ENCODE measurements around the gene RAB30. TPM values are rescaled to one million over a fixed set of nuclear protein-coding genes. Genes with fewer than 3 reads are reported as not detected.
"Not testable (repeated sequence)": the region's sequence is repeated elsewhere in the genome, so short reads cannot be mapped to it uniquely, and the experiment has no call there.

Gene RAB30
- total RNA-seq, 1 donor from 2014 or later, result 10.3 TPM

DNA sequence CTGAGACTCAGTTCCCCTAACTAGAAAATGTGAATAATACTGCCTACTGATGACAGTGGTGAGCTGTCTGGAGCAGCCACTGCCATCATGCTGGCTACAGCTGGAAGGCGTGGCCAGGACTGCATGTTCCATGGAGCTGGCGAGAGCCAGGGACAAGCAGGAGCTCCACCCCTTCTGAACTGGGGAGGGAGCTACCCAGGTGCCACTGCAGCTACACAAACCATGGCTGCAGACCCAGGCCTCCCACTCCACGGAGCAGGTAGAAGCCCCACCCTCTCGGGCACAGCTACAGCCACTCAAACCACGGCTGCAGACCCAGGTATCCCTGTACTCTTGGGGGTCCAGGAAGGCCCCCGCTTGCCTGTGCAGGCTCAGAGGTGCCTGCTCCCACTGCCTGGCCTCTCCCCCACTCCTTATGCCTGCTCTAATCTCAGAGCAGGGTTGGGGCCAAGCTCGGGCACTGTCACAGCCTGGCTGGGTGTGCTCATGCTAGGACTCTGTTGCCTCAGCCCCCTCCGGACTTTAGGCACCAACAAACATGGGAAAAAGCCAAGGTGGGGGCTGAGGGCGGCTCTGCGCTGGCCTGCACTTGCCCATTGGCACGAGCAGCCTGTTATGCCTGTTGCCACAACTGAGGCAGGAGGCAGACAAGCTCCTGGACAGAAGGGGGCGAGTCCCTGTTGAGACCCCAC lies 51.7 kb downstream of the RAB30 start:
- H3K9me3 Mint-ChIP-seq, result peaks cover 13% of the 10 kb centered on the region

DNA sequence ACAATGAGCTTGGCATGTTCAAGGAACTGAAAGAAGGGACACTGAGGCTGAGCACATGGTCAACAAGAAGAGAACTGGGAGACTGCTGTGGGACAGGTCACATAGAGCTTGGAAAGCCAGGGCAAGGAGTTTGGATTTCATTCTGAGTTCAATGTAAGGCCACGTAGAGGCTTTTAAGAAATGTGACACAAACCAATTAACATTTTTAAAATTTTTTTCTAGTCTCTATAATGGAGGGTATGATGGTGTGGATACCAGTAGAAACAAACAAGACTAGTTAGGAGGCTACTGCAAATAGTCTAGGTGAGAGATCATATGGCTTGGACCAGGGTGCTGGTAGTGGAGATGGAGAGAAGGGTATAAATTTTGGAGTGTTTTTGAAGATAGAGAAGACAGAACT lies 56.7 kb downstream of the RAB30 start:
- Mint-ChIP-seq H3K4me3 (no peak overlapping the region), H3K4me1 (peaks cover 2% of the 10 kb centered on the region), H3K27ac (no peak overlapping the region), H3K27me3 (ENCODE audit: low read depth) (no peaks in the 10 kb centered on the region), H3K9me3 (peaks cover 14% of the 10 kb centered on the region), H3K36me3 (peaks cover 5% of the 10 kb centered on the region)
- TF ChIP-seq, protein P1, sequence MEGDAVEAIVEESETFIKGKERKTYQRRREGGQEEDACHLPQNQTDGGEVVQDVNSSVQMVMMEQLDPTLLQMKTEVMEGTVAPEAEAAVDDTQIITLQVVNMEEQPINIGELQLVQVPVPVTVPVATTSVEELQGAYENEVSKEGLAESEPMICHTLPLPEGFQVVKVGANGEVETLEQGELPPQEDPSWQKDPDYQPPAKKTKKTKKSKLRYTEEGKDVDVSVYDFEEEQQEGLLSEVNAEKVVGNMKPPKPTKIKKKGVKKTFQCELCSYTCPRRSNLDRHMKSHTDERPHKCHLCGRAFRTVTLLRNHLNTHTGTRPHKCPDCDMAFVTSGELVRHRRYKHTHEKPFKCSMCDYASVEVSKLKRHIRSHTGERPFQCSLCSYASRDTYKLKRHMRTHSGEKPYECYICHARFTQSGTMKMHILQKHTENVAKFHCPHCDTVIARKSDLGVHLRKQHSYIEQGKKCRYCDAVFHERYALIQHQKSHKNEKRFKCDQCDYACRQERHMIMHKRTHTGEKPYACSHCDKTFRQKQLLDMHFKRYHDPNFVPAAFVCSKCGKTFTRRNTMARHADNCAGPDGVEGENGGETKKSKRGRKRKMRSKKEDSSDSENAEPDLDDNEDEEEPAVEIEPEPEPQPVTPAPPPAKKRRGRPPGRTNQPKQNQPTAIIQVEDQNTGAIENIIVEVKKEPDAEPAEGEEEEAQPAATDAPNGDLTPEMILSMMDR (IDR thresholded peaks at IDR 0.05; ENCODE audit: unreplicated experiment), result no peak
- no peak for DNase-seq (ENCODE audit: low spot score in 2 of 2, unreplicated experiment in 2 of 2)

More for the DNA sequence above, 51.7 kb downstream of the RAB30 start:
- TF ChIP-seq, protein P1 (IDR thresholded peaks at IDR 0.05; ENCODE audit: unreplicated experiment), result no peak
- no peaks in the 10 kb centered on the region for H3K27me3 Mint-ChIP-seq (ENCODE audit: low read depth)
- no peak for DNase-seq (ENCODE audit: low spot score in 2 of 2, unreplicated experiment in 2 of 2)
- H3K36me3 Mint-ChIP-seq, result peaks cover 5% of the 10 kb centered on the region
- no peak overlapping the region for H3K4me3 Mint-ChIP-seq
- peaks cover 4% of the 10 kb centered on the region for H3K4me1 Mint-ChIP-seq
- H3K27ac Mint-ChIP-seq, result no peak overlapping the region

DNA sequence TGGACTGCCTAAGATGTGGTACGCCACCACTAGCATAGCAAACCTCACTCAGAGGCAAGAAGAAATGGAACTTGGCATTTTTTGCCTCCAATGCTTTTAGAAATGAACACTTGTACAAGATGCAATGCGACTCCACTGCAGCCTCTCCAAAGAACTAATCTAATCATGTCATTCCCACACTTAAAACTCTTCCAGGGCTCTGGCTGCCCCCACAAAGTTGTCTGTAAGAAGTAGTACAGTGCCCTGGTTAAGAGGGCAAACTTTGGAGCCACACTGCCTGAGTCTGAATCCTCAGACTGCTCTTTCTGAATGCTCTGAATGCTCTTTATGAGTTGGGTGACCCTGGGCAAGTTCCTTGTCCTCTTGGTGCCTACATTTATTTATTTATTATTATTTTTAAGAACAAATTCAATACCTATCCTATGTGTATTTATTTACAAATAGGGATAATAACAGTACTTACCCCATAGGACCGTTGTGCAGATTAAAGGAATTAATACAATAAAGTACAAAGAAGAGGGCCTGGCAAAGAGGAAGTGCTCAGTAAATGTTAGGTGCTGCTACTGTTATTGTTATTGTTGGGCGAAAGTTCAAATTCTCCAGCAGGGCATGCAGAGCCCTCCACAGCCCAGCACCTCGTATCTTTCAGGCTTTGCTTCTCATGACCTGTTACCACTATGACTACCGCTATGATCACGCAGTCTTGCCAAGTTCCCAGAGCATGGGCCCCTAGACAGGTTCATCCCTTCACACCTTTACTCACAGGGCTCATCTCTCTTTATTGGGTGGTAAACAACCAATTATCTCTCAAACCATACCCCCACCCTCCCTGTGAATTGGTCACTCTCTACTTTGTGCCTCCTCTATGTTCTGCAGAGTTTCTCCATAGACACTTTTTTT lies 59.3 kb downstream of the RAB30 start:
- Mint-ChIP-seq H3K36me3 (no peaks in the 10 kb centered on the region), H3K27me3 (ENCODE audit: low read depth) (no peaks in the 10 kb centered on the region), H3K4me1 (peaks cover 12% of the 10 kb centered on the region), H3K27ac (no peak overlapping the region), H3K9me3 (peaks cover 8% of the 10 kb centered on the region), H3K4me3 (no peak overlapping the region)
- TF ChIP-seq, protein P1 (IDR thresholded peaks at IDR 0.05; ENCODE audit: unreplicated experiment), result no peak
- no peak for DNase-seq (ENCODE audit: low spot score in 2 of 2, unreplicated experiment in 2 of 2)

DNA sequence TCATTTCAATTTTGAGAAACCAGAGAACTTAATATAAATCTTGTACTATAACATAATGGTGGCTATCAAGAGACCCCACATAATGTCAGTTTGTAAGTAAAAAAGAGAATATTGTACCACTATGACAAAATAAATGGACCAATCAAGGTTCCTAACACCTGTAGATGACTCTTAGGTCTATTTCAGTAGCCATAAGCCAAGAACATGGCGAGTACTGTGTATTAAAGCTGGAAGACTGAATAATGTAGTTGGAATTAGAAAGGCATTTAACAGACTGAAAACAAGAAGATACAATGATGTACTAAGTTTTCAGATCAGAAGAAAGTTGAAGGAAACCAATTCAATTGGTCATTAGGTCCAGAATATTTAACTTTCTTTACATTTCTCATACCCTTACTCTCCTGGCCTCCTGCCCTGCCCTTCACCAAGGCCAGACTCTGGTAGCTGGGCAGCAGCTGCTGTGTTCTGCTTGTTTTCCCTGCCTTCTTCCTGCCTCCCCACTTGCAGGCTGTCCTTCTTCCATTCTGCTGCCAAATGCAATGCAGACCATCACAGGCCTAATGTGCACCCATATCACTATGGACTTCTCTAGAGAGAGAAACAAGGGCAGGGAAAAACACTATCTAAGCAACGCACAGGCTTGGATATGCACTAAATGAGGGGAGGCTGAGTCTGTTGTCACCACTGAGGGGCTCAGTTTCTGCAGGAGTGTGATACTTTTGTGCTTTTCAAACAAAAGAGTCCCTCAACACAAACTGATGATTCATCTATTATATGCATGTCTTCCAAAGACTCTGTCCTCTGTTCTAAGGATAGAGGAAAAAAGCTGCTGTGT lies 60.1 kb downstream of the RAB30 start:
- H3K27me3 Mint-ChIP-seq (ENCODE audit: low read depth), result no peaks in the 10 kb centered on the region
- TF ChIP-seq, protein P1 (IDR thresholded peaks at IDR 0.05; ENCODE audit: unreplicated experiment), result no peak
- H3K36me3 Mint-ChIP-seq, result no peaks in the 10 kb centered on the region
- peaks cover 8% of the 10 kb centered on the region for H3K9me3 Mint-ChIP-seq
- no peak overlapping the region for H3K4me3 Mint-ChIP-seq
- H3K4me1 Mint-ChIP-seq, result peaks cover 19% of the 10 kb centered on the region
- H3K27ac Mint-ChIP-seq, result no peak overlapping the region
- DNase-seq (ENCODE audit: low spot score in 2 of 2, unreplicated experiment in 2 of 2), result no peak

DNA sequence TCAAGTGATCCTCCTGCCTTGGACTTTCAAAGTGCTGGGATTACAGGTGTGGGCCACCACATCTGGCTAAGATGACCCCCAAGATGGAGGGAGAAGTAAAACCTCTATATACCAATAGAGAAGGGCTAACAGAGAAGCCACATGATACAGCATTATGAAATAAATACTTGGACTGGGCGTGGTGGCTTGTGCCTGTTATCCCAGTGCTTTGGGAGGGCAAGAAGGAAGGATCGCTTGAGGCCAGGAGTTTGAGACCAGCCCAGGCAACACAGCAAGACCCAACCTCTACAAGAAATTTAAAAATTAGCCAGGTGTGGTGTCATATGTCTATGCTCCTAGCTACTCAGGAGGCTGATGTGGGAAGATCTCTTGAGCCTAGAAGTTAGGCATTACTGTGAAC lies 61.7 kb downstream of the RAB30 start:
- TF ChIP-seq, protein P1 (IDR thresholded peaks at IDR 0.05; ENCODE audit: unreplicated experiment), result no peak
- Mint-ChIP-seq H3K4me1 (peaks cover 19% of the 10 kb centered on the region), H3K4me3 (no peak overlapping the region), H3K36me3 (no peaks in the 10 kb centered on the region), H3K9me3 (peaks cover under 1% of the 10 kb centered on the region), H3K27ac (no peak overlapping the region), H3K27me3 (ENCODE audit: low read depth) (no peaks in the 10 kb centered on the region)
- DNase-seq (ENCODE audit: low spot score in 2 of 2, unreplicated experiment in 2 of 2), result no peak

DNA sequence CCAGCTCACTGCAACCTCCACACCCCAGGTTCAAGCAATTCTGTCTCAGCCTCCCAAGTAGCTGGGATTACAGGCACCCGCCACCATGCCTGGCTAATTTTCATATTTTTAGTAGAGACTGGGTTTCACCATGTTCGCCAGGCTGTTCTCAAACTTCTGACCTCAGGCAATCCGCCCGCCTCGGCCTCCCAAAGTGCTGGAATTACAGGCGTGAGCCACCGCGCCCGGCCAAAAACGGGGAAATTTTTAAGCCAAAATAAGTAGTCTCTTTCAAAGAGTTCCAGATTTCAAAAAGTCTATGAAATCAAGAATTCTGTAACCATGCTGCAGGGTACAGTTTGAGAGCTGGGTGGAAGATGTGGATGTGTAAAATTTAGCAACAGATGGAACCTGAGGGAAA lies 62.6 kb downstream of the RAB30 start:
- H3K9me3 Mint-ChIP-seq; H3K27me3 Mint-ChIP-seq (ENCODE audit: low read depth); H3K27ac Mint-ChIP-seq; H3K4me3 Mint-ChIP-seq; H3K36me3 Mint-ChIP-seq; DNase-seq (ENCODE audit: low spot score in 2 of 2, unreplicated experiment in 2 of 2): not testable (repeated sequence)
- H3K4me1 Mint-ChIP-seq, result peaks cover 19% of the 10 kb centered on the region
